Astrocyte (in vitro differentiated cells and primary cell): ENCODE results near the gene BACH2. TPM values are rescaled to one million over a fixed set of nuclear protein-coding genes. Genes with fewer than 3 reads are reported as not detected.

Experiments used
- DNase-seq: peaks from one replicate; pipeline ENCODE4 v3.0.0-alpha.2; 2010; ENCODE audit warnings: low read depth
- FAIRE-seq: peaks from 2 replicates; lab custom pipeline; 2011; peaks lifted over from hg19 to GRCh38; lab: Jason Lieb, UNC
- H2AFZ ChIP-seq: 2 replicates; pipeline ENCODE4 v1.6.0; 2012; ENCODE audit warnings: low read depth, low read length, inconsistent platforms
- H3K27ac ChIP-seq: 2 replicates; pipeline ENCODE4 v1.5.1; 2011; ENCODE audit warnings: low read depth, low read length, inconsistent platforms
- H3K27me3 ChIP-seq: 2 replicates; pipeline ENCODE4 v1.6.0; 2011; ENCODE audit warnings: low read length, inconsistent platforms; ENCODE audit not compliant: insufficient read depth
- H3K36me3 ChIP-seq: 2 replicates; pipeline ENCODE4 v1.5.1; 2011; ENCODE audit warnings: low read length, inconsistent platforms; ENCODE audit not compliant: insufficient read depth
- H3K4me1 ChIP-seq: 2 replicates; pipeline ENCODE4 v1.5.1; 2011; ENCODE audit warnings: low read length, inconsistent platforms; ENCODE audit not compliant: insufficient read depth
- H3K4me2 ChIP-seq: 2 replicates; pipeline ENCODE4 v1.6.0; 2012; ENCODE audit warnings: low read length, inconsistent platforms
- H3K4me3 ChIP-seq: 2 replicates; pipeline ENCODE4 v1.5.1; 2011; ENCODE audit warnings: low read depth, mild to moderate bottlenecking, low read length, inconsistent platforms; ENCODE audit not compliant: insufficient read depth
- H3K79me2 ChIP-seq: 2 replicates; pipeline ENCODE4 v1.6.0; 2012; ENCODE audit warnings: mild to moderate bottlenecking, low read length, inconsistent platforms; ENCODE audit not compliant: insufficient read depth
- H3K9ac ChIP-seq: 2 replicates; pipeline ENCODE4 v1.6.0; 2012; ENCODE audit warnings: mild to moderate bottlenecking, low read length, inconsistent platforms
- H3K9me3 ChIP-seq: 2 replicates; pipeline ENCODE4 v1.5.1; 2012; ENCODE audit warnings: low read depth, mild to moderate bottlenecking, low read length, inconsistent platforms; ENCODE audit not compliant: insufficient read depth
- H4K20me1 ChIP-seq: 2 replicates; pipeline ENCODE4 v1.6.0; 2012; ENCODE audit warnings: low read length, inconsistent platforms; ENCODE audit not compliant: insufficient read depth
- H3K27ac Mint-ChIP-seq: one replicate; pipeline ENCODE4 v1.8.0; 2021; ENCODE audit warnings: mild to moderate bottlenecking, mixed read lengths; ENCODE audit not compliant: unreplicated experiment
- H3K27me3 Mint-ChIP-seq: one replicate; pipeline ENCODE4 v1.8.0; 2021; ENCODE audit warnings: low read depth, mixed read lengths; ENCODE audit not compliant: unreplicated experiment
- H3K36me3 Mint-ChIP-seq: one replicate; pipeline ENCODE4 v1.8.0; 2021; ENCODE audit warnings: low read depth, mixed read lengths; ENCODE audit not compliant: unreplicated experiment
- H3K4me1 Mint-ChIP-seq: one replicate; pipeline ENCODE4 v1.8.0; 2021; ENCODE audit warnings: low read depth, mixed read lengths; ENCODE audit not compliant: unreplicated experiment
- H3K4me3 Mint-ChIP-seq: one replicate; pipeline ENCODE4 v1.8.0; 2021; ENCODE audit warnings: mild to moderate bottlenecking, moderate library complexity, mixed read lengths; ENCODE audit not compliant: unreplicated experiment
- H3K9me3 Mint-ChIP-seq: one replicate; pipeline ENCODE4 v1.8.0; 2021; ENCODE audit warnings: mild to moderate bottlenecking, mixed read lengths; ENCODE audit not compliant: unreplicated experiment
- EZH2 ChIP-seq: IDR thresholded peaks from 2 replicates; pipeline ENCODE4 v1.6.1; 2012; ENCODE audit warnings: mild to moderate bottlenecking, low read length, inconsistent platforms; ENCODE audit not compliant: insufficient read depth
- total RNA-seq: library from RNA; stranded (reverse); gene quantifications from 2 replicates; pipeline ENCODE4 v1.2.1, GENCODE V29; 2021
- TF ChIP-seq, protein P1 (sequence below): IDR thresholded peaks from 2 replicates; pipeline ENCODE4 v1.5.1; 2011; ENCODE audit warnings: low read depth, mild to moderate bottlenecking, inconsistent platforms, low read length, moderate library complexity; ENCODE audit not compliant: insufficient read depth

BACH2 gene
- total RNA-seq, 1 donor from 2014 or later: 17.5 TPM

DNA sequence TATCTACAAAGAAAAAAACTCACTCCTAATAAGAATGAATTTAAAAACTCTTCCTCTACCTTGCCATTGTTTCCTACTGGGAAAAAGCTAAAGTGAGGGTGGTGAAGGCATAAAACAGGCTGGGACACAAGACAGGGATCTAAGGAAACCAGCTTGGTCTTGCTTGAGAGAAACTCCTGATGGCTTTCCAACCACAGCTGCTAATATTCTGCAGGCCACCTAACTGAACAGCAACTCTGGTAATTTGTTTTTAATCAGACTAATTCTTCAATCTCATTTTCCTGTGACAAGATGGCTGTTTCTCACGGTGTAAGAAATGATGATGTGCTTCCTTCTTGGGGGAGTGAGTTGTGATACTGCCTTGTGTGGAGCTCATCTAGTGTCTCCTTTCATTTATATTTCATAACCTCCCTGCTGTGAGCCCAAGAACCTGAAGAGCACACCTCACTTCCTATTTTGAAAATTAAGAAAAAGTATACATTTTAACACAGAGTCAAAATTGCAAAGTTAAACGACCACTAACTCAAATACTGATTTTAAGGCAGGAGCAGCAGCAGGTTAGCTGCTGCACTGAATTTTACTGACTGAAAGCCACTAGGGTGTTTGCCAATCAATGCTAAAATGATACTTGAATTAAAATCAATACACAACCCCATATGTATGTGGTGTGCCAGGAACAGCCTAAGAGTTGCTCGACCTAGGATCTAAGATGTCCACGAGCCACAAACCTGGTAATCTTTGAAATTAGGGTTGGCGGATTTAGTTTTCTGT, 58.0 kb downstream of the BACH2 start:
- Histone ChIP-seq H3K36me3 (no peaks in the 10 kb centered on the region), H3K79me2 (no peaks in the 10 kb centered on the region), H3K27me3 (no peaks in the 10 kb centered on the region), H3K4me3 (no peak overlapping the region), H3K4me1 (no peaks in the 10 kb centered on the region), H3K9ac (no peak overlapping the region), H3K4me2 (no peak overlapping the region), H3K27ac (no peak overlapping the region), H4K20me1 (no peaks in the 10 kb centered on the region), H2AFZ (no peak overlapping the region), H3K9me3 (no peaks in the 10 kb centered on the region)
- DNase-seq: no peak
- Mint-ChIP-seq H3K9me3 (no peaks in the 10 kb centered on the region), H3K4me3 (no peak overlapping the region), H3K27ac (no peak overlapping the region), H3K4me1 (peaks cover 9% of the 10 kb centered on the region), H3K27me3 (no peaks in the 10 kb centered on the region), H3K36me3 (no peaks in the 10 kb centered on the region)
- TF ChIP-seq, protein P1, sequence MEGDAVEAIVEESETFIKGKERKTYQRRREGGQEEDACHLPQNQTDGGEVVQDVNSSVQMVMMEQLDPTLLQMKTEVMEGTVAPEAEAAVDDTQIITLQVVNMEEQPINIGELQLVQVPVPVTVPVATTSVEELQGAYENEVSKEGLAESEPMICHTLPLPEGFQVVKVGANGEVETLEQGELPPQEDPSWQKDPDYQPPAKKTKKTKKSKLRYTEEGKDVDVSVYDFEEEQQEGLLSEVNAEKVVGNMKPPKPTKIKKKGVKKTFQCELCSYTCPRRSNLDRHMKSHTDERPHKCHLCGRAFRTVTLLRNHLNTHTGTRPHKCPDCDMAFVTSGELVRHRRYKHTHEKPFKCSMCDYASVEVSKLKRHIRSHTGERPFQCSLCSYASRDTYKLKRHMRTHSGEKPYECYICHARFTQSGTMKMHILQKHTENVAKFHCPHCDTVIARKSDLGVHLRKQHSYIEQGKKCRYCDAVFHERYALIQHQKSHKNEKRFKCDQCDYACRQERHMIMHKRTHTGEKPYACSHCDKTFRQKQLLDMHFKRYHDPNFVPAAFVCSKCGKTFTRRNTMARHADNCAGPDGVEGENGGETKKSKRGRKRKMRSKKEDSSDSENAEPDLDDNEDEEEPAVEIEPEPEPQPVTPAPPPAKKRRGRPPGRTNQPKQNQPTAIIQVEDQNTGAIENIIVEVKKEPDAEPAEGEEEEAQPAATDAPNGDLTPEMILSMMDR: no peak
- no peak for TF ChIP-seq EZH2
- FAIRE-seq: no peak

DNA sequence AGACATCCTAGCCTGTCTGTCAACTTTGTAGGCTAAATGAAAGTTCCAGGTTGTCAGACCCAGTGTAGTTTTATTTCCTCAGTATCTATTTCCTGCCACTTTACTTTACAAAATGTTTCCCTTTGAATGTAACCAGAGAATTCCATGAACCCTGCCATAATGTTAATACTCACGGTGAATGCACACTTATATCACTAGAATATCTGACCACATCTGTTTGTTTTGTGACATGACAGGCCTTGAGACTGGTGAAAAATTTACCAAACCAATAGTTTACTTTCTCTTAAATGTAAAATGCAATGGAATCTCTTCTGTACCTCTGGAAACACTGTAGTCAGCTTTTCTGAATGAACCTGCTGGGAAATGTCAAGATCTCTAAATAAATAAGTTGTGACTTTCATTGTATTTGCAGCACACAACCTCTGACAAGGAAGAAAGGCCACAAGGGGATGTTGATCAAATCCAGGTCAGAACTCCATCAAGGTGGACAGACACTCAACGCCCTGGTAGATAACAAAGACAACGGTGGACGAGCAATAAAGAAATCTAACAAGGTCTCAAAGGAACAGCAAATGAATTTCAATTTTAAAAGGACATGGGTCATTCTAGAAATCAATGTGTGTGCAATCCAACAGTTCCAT, 59.2 kb downstream of the BACH2 start:
- Mint-ChIP-seq H3K27ac (no peak overlapping the region), H3K9me3 (no peaks in the 10 kb centered on the region), H3K27me3 (no peaks in the 10 kb centered on the region), H3K36me3 (no peaks in the 10 kb centered on the region), H3K4me3 (no peak overlapping the region), H3K4me1 (peaks cover 9% of the 10 kb centered on the region)
- Histone ChIP-seq H3K9ac (no peak overlapping the region), H3K9me3 (no peaks in the 10 kb centered on the region), H3K27me3 (no peaks in the 10 kb centered on the region), H3K27ac (no peak overlapping the region), H3K79me2 (no peaks in the 10 kb centered on the region), H3K4me1 (no peaks in the 10 kb centered on the region), H3K4me3 (no peak overlapping the region), H4K20me1 (no peaks in the 10 kb centered on the region), H3K4me2 (no peak overlapping the region), H2AFZ (no peak overlapping the region), H3K36me3 (no peaks in the 10 kb centered on the region)
- TF ChIP-seq, protein P1: no peak
- TF ChIP-seq EZH2: no peak
- DNase-seq (no peak), FAIRE-seq (no peak)

- H3K27me3 ChIP-seq: no peaks in the 10 kb centered on the region
- H3K79me2 ChIP-seq: no peaks in the 10 kb centered on the region
- no peak overlapping the region for H3K9ac ChIP-seq
- H3K36me3 Mint-ChIP-seq: no peaks in the 10 kb centered on the region
- H3K9me3 Mint-ChIP-seq: no peaks in the 10 kb centered on the region
- H2AFZ ChIP-seq: no peak overlapping the region
- H3K9me3 ChIP-seq: no peaks in the 10 kb centered on the region
- no peaks in the 10 kb centered on the region for H3K36me3 ChIP-seq
- H3K27ac Mint-ChIP-seq: no peak overlapping the region
- no peaks in the 10 kb centered on the region for H3K27me3 Mint-ChIP-seq
- H3K4me3 ChIP-seq: no peak overlapping the region
- H3K4me2 ChIP-seq: no peak overlapping the region
- H3K4me1 ChIP-seq: no peaks in the 10 kb centered on the region
- TF ChIP-seq EZH2: no peak
- TF ChIP-seq, protein P1: no peak
- H4K20me1 ChIP-seq: no peaks in the 10 kb centered on the region
- peaks cover 13% of the 10 kb centered on the region for H3K4me1 Mint-ChIP-seq
- DNase-seq (no peak), FAIRE-seq (no peak)
- H3K27ac ChIP-seq: no peak overlapping the region
- no peak overlapping the region for H3K4me3 Mint-ChIP-seq
Measured at GRCh38 chr6:90233994-90234393, 62.6 kb downstream of the BACH2 start.
